ENCODE results near the gene NPC1. TPM values are rescaled to one million over a fixed set of nuclear protein-coding genes. Genes with fewer than 3 reads are reported as not detected.

Gene NPC1
- total and polyA plus RNA-seq, 2 of the 8 experiments (the other 6 are each of a cell fraction or from before 2014, with no cell fraction given) = 34.1 to 39.5 TPM

DNA sequence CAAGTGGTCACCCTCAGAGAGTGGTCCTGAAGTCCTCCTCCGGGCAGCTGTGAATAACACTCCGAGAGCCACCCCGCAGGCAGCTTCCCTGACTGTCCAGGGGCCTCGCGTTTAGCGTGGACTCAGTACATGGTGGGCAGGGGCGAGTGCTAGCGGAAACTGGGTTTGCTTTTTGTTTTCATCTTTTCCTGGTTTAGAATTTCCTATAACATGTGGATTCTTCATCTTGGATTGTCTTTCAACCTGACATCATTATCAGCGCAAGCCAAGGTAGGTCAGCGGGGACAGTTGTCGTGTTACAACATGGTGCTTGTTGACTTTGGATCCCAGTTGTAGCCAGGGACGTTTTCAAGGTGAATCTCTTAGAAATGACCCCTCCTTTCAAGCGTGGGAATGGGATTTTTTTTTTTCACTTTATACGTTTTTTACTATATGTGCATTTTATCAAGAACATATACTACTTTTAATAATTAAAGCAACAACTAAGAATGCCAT, 62.0 kb downstream of the NPC1 start:
- Histone ChIP-seq H3K56ac (replicated peaks; ENCODE audit: insufficient read length, low read depth, low read length) (no peak overlapping the region), H3K79me2 (ENCODE audit: control insufficient read depth in 1 of 2, insufficient read depth in 2 of 2, low read length in 2 of 2) (no peaks in the 10 kb centered on the region), H3K27me3 (replicated peaks in 1 of 4; ENCODE audit: control insufficient read depth in 3 of 4, extremely low read depth in 1 of 4, insufficient read depth in 3 of 4, low read length in 3 of 4) (no peaks in the 10 kb centered on the region), H2BK5ac (ENCODE audit: low read depth, low read length) (no peak overlapping the region), H3K18ac (ENCODE audit: extremely low read depth, low read length) (no peak overlapping the region), H3K14ac (ENCODE audit: insufficient read length) (no peak overlapping the region), H2BK120ac (replicated peaks; ENCODE audit: low read depth, low read length) (no peak overlapping the region), H2AFZ (ENCODE audit: low read length) (no peak overlapping the region), H2BK15ac (ENCODE audit: low read length) (no peak overlapping the region), H4K5ac (ENCODE audit: insufficient read length, low read depth, low read length) (no peak overlapping the region), H3K36me3 (ENCODE audit: control insufficient read depth in 2 of 4, insufficient read depth in 4 of 4, low read length in 3 of 4) (peaks cover 8 to 61% (median 40%) of the 10 kb centered on the region in 4 experiments), H3K9ac (replicated peaks in 1 of 4; ENCODE audit: extremely low read depth in 1 of 4, low read depth in 3 of 4, low read length in 3 of 4) (no peak overlapping the region), H3K4ac (replicated peaks; ENCODE audit: insufficient read length, low read depth, low read length) (no peak overlapping the region), H3K4me3 (ENCODE audit: extremely low read depth in 1 of 4, insufficient read depth in 2 of 4, low read depth in 3 of 4, low read length in 4 of 4) (no peak overlapping the region), H2BK20ac (ENCODE audit: low read length) (no peak overlapping the region), H3K23me2 (ENCODE audit: low read depth, low read length) (no peaks in the 10 kb centered on the region), H3K23ac (ENCODE audit: insufficient read length) (no peak overlapping the region), H4K20me1 (replicated peaks in 1 of 2; ENCODE audit: control insufficient read depth in 1 of 2, insufficient read depth in 2 of 2, low read length in 2 of 2) (peaks cover 0 to 3% of the 10 kb centered on the region in 2 experiments), H4K91ac (replicated peaks; ENCODE audit: insufficient read length, low read length) (no peak overlapping the region), H3K4me1 (replicated peaks in 1 of 4; ENCODE audit: control insufficient read depth in 3 of 4, insufficient read depth in 4 of 4, low read length in 3 of 4) (no peaks in the 10 kb centered on the region), H4K8ac (ENCODE audit: extremely low read depth, insufficient read depth, low read length) (no peak overlapping the region; the same call in 1 of the 2 replicates), H3K27ac (ENCODE audit: low read depth, low read length) (no peak overlapping the region), H2BK12ac (ENCODE audit: low read depth, low read length) (no peak overlapping the region), H3K79me1 (ENCODE audit: low read depth, low read length) (no peaks in the 10 kb centered on the region), H3K4me2 (ENCODE audit: insufficient read depth in 1 of 2, low read depth in 2 of 2, low read length in 2 of 2) (no peak overlapping the region), H2AK5ac (ENCODE audit: low read depth, low read length) (no peak overlapping the region), H3K9me3 (ENCODE audit: insufficient read depth in 2 of 2, low read depth in 1 of 2, low read length in 1 of 2) (no peaks in the 10 kb centered on the region)
- 94% methylated on average over 14 of the region's 14 CpGs; no CpG with 5 or more reads in 1 of the 2 experiments for WGBS, 2 experiments (ENCODE audit: extremely low coverage in 1 of 2, insufficient coverage in 1 of 2, insufficient read length in 1 of 2, insufficient replicate concordance in 2 of 2, low coverage in 1 of 2, low lambda C conversion rate in 2 of 2, missing lambda C conversion rate in 1 of 2)
- FAIRE-seq (no peak), DNase-seq (ENCODE audit: low read depth in 1 of 2, low spot score in 2 of 2) (no peak)
- POLR2A ChIA-PET (ENCODE audit: partially characterized antibody) = no interaction called here
- CTCF ChIA-PET (ENCODE audit: partially characterized antibody) = interaction anchor here (0.9 to 1.6 kb wide), 3 partner anchors 8 to 18 kb away, joined by 3 read pairs; no protein-coding TSS in a partner anchor
- TF ChIP-seq PHF8 (conservative IDR thresholded peaks at IDR 0.05; ENCODE audit: low read depth, low read length) (no peak), GABPA (IDR thresholded peaks at IDR 0.05; ENCODE audit: borderline replicate concordance, insufficient read depth, low read length) (no peak), BRCA1 (IDR thresholded peaks at IDR 0.05; ENCODE audit: low read depth, low read length) (no peak), POLR2AphosphoS5 (IDR thresholded peaks at IDR 0.05; ENCODE audit: low read depth, low read length) (no peak), RBBP5 (IDR thresholded peaks at IDR 0.05; ENCODE audit: borderline replicate concordance, low read depth, low read length) (no peak), ASH2L (IDR thresholded peaks at IDR 0.05; ENCODE audit: low read length) (no peak), MAFK (IDR thresholded peaks at IDR 0.05; ENCODE audit: low read depth, low read length) (no peak), BACH1 (IDR thresholded peaks at IDR 0.05; ENCODE audit: low read length) (no peak), HDAC6 (IDR thresholded peaks at IDR 0.05; ENCODE audit: low read depth, low read length) (no peak), TBP (IDR thresholded peaks at IDR 0.05; ENCODE audit: low read depth, low read length) (no peak), TCF12 (IDR thresholded peaks at IDR 0.05; ENCODE audit: low read depth, low read length) (no peak), KDM1A (IDR thresholded peaks at IDR 0.05; ENCODE audit: borderline replicate concordance, low read length) (no peak), SP1 (IDR thresholded peaks at IDR 0.05; ENCODE audit: low read depth, low read length) (no peak), TAF1 (IDR thresholded peaks at IDR 0.05; ENCODE audit: low read depth, low read length) (no peak)
- TF ChIP-seq, protein P1, sequence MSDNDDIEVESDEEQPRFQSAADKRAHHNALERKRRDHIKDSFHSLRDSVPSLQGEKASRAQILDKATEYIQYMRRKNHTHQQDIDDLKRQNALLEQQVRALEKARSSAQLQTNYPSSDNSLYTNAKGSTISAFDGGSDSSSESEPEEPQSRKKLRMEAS (IDR thresholded peaks at IDR 0.05) = no peak

Data from H1 (cell line).